ENCODE measurements around the gene RYR2. TPM values are rescaled to one million over a fixed set of nuclear protein-coding genes. Genes with fewer than 3 reads are reported as not detected.

RYR2 gene
- polyA plus RNA-seq, 1 experiment = not detected

DNA sequence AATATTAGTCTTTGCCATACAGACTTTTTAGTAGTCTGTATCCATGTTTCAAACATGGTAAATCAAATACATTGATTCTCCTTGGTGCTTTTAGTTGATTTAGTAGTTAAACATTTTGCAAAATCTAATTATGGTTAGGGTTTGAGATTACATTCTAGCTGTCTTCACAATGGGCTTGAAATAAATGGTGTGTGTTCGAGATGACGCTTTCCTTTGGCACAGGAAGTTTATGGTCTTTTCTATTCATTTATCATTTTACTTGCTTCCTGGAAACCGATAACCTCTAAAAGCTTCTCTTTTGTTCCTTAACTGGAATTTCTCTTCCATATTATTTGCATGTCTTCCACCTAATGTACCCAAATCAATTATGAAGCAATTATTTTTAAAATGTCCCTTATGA, 810.4 kb downstream of the RYR2 start:
- ChIA-PET POLR2A (no interaction called here), CTCF (interaction anchor here (2.2 kb wide), 1 partner anchor 11 kb away, joined by 10 read pairs; no protein-coding TSS in a partner anchor)
- Histone ChIP-seq H3K27ac (ENCODE audit: low read depth, low read length) (no peak overlapping the region), H3K4me3 (ENCODE audit: low read depth, low read length) (no peak overlapping the region), H3K9me3 (ENCODE audit: control insufficient read depth, insufficient read depth, low read length) (peaks cover 18% of the 10 kb centered on the region), H3K27me3 (ENCODE audit: control insufficient read depth, insufficient read depth, low read length) (no peaks in the 10 kb centered on the region)
- TF ChIP-seq, protein P1, sequence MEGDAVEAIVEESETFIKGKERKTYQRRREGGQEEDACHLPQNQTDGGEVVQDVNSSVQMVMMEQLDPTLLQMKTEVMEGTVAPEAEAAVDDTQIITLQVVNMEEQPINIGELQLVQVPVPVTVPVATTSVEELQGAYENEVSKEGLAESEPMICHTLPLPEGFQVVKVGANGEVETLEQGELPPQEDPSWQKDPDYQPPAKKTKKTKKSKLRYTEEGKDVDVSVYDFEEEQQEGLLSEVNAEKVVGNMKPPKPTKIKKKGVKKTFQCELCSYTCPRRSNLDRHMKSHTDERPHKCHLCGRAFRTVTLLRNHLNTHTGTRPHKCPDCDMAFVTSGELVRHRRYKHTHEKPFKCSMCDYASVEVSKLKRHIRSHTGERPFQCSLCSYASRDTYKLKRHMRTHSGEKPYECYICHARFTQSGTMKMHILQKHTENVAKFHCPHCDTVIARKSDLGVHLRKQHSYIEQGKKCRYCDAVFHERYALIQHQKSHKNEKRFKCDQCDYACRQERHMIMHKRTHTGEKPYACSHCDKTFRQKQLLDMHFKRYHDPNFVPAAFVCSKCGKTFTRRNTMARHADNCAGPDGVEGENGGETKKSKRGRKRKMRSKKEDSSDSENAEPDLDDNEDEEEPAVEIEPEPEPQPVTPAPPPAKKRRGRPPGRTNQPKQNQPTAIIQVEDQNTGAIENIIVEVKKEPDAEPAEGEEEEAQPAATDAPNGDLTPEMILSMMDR (IDR thresholded peaks at IDR 0.05; ENCODE audit: low read depth, low read length) = no peak
- no peak for DNase-seq (ENCODE audit: low read depth, low spot score)

DNA sequence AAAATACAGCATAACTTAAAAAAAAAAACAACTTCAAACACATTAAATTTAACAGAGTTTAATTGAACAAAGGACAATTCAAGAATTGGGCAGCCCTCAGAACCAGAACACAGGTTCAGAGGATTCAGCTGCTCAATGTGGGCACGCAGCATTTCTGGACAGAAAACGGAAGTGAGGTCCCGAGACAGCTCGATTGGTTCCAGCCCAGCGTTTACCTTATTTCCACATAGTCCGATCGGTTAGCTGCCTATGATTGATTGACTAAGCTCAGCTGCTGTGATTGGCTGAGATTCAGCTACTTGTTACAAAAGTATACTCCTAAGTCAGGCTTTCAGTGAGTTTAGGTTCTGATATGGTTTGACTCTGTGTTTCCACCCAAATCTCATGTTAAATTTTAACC, 815.5 kb downstream of the RYR2 start:
- TF ChIP-seq, protein P1 (IDR thresholded peaks at IDR 0.05; ENCODE audit: low read depth, low read length) = no peak
- Histone ChIP-seq H3K9me3 (ENCODE audit: control insufficient read depth, insufficient read depth, low read length) (peaks cover 8% of the 10 kb centered on the region), H3K27ac (ENCODE audit: low read depth, low read length) (no peak overlapping the region), H3K27me3 (ENCODE audit: control insufficient read depth, insufficient read depth, low read length) (no peaks in the 10 kb centered on the region), H3K4me3 (ENCODE audit: low read depth, low read length) (no peak overlapping the region)
- CTCF ChIA-PET = no interaction called here
- no peak for DNase-seq (ENCODE audit: low read depth, low spot score)
- POLR2A ChIA-PET = no interaction called here

- DNase-seq (ENCODE audit: low read depth, low spot score) = no peak
- H3K4me3 ChIP-seq (ENCODE audit: low read depth, low read length) = no peak overlapping the region
- TF ChIP-seq, protein P1 (IDR thresholded peaks at IDR 0.05; ENCODE audit: low read depth, low read length) = no peak
- ChIA-PET CTCF (no interaction called here), POLR2A (no interaction called here)
- H3K27ac ChIP-seq (ENCODE audit: low read depth, low read length) = no peak overlapping the region
- no peaks in the 10 kb centered on the region for H3K27me3 ChIP-seq (ENCODE audit: control insufficient read depth, insufficient read depth, low read length)
- peaks cover 11% of the 10 kb centered on the region for H3K9me3 ChIP-seq (ENCODE audit: control insufficient read depth, insufficient read depth, low read length)
These were observed 817.0 kb downstream of the RYR2 start for GRCh38 chr1:237858992-237859391.

DNA sequence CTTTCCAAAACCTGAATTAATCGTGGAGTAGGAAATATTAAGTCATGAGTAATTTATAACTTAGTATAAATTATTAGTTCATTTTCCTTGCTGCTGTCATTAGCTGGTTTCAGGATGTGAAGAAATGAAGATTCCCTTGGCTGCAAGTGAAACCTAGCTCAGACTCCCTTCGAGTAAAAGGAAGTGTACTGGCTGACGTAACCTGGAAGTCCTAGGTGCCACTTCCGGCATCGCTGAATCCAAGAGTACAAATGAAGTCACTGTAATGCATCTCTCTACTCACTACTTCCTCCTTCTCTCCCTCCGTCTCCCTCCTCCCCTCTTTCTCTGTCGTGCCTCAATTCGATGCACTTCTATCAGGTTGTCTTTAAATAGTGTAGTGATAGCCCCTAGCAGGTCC, 820.0 kb downstream of the RYR2 start:
- Histone ChIP-seq H3K4me3 (ENCODE audit: low read depth, low read length) (no peak overlapping the region), H3K9me3 (ENCODE audit: control insufficient read depth, insufficient read depth, low read length) (peaks cover 12% of the 10 kb centered on the region), H3K27me3 (ENCODE audit: control insufficient read depth, insufficient read depth, low read length) (no peaks in the 10 kb centered on the region), H3K27ac (ENCODE audit: low read depth, low read length) (no peak overlapping the region)
- ChIA-PET CTCF (no interaction called here), POLR2A (no interaction called here)
- no peak for DNase-seq (ENCODE audit: low read depth, low spot score)
- TF ChIP-seq, protein P1 (IDR thresholded peaks at IDR 0.05; ENCODE audit: low read depth, low read length) = no peak

GRCh38 chr1:237863234-237863633, 821.2 kb downstream of the RYR2 start:
- Histone ChIP-seq H3K4me3 (ENCODE audit: low read depth, low read length) (no peak overlapping the region), H3K27ac (ENCODE audit: low read depth, low read length) (no peak overlapping the region), H3K9me3 (ENCODE audit: control insufficient read depth, insufficient read depth, low read length) (peaks cover 12% of the 10 kb centered on the region), H3K27me3 (ENCODE audit: control insufficient read depth, insufficient read depth, low read length) (no peaks in the 10 kb centered on the region)
- ChIA-PET CTCF (interaction anchor here (0.9 to 2.6 kb wide), 3 partner anchors 9 to 75 kb away, joined by 3 to 10 read pairs (median 5); no protein-coding TSS in a partner anchor), POLR2A (no interaction called here)
- DNase-seq (ENCODE audit: low read depth, low spot score) = no peak
- TF ChIP-seq, protein P1 (IDR thresholded peaks at IDR 0.05; ENCODE audit: low read depth, low read length) = no peak

All from AG04450 (cell line).